Measurements from ENCODE around the gene ARHGEF19.
A peak's percentile ranks its signal among the peaks of the same experiment; 100 is the strongest.

Gene ARHGEF19

GRCh38 chr1:16150508-16150907 lies 61.9 kb downstream of the ARHGEF19 start:
- Histone ChIP-seq H3K36me3 (ENCODE audit: control insufficient read depth in 1 of 2, insufficient read depth in 2 of 2, low read length in 2 of 2) (peaks cover 35 to 38% of the 10 kb centered on the region in 2 experiments), H2BK5ac (ENCODE audit: low read depth, low read length, poor library complexity) (peak overlapping the region; percentile 10), H3K4me3 (ENCODE audit: low read depth, low read length) (no peak overlapping the region), H3K18ac (ENCODE audit: low read length) (peak overlapping the region; percentile 58), H3K79me2 (ENCODE audit: control insufficient read depth, insufficient read depth, low read length, poor library complexity) (peaks cover 24% of the 10 kb centered on the region), H3K9me3 (ENCODE audit: insufficient read depth, low read depth, low read length) (no peaks in the 10 kb centered on the region), H3K4ac (ENCODE audit: low read depth, low read length) (peak overlapping the region; percentile 48), H3K27ac (ENCODE audit: low read depth, low read length) (no peak overlapping the region), H2AK5ac (ENCODE audit: low read length) (peak overlapping the region; percentile 25), H4K8ac (ENCODE audit: low read depth, low read length) (no peak overlapping the region), H3K4me1 (ENCODE audit: control insufficient read depth in 1 of 2, insufficient read depth in 2 of 2, low read length in 2 of 2) (peaks cover 51 to 52% of the 10 kb centered on the region in 2 experiments), H4K91ac (ENCODE audit: low read depth, low read length) (peak overlapping the region; percentile 99), H3K9ac (ENCODE audit: low read length) (no peak overlapping the region), H3K14ac (ENCODE audit: low read length) (peak overlapping the region; percentile 34), H2BK120ac (ENCODE audit: insufficient read depth, low read length, poor library complexity) (peak overlapping the region; percentile 3), H3K4me2 (ENCODE audit: low read length) (no peak overlapping the region), H2BK12ac (ENCODE audit: low read length) (peak overlapping the region; percentile 56), H3K79me1 (ENCODE audit: low read length) (peaks cover 66% of the 10 kb centered on the region), H3K23ac (ENCODE audit: low read length) (no peak overlapping the region), H4K12ac (ENCODE audit: low read depth, low read length) (no peak overlapping the region), H3K27me3 (ENCODE audit: insufficient read depth, low read length) (no peaks in the 10 kb centered on the region), H2AFZ (ENCODE audit: insufficient read depth, low read length, poor library complexity) (no peak overlapping the region)
- no peak for DNase-seq
- no CpG with 5 or more reads among the region's 6 CpGs for WGBS (ENCODE audit: extremely low coverage, insufficient coverage, insufficient read length)

GRCh38 chr1:16149702-16150488 lies 62.6 kb downstream of the ARHGEF19 start:
- Histone ChIP-seq H3K79me2 (ENCODE audit: control insufficient read depth, insufficient read depth, low read length, poor library complexity) (peaks cover 24% of the 10 kb centered on the region), H3K27me3 (ENCODE audit: insufficient read depth, low read length) (no peaks in the 10 kb centered on the region), H3K14ac (ENCODE audit: low read length) (no peak overlapping the region), H2BK12ac (ENCODE audit: low read length) (peak overlapping the region; percentile 56), H2BK120ac (ENCODE audit: insufficient read depth, low read length, poor library complexity) (peak overlapping the region; percentile 40), H4K8ac (ENCODE audit: low read depth, low read length) (no peak overlapping the region), H3K27ac (ENCODE audit: low read depth, low read length) (no peak overlapping the region), H3K23ac (ENCODE audit: low read length) (no peak overlapping the region), H3K18ac (ENCODE audit: low read length) (peak overlapping the region; percentile 58), H4K91ac (ENCODE audit: low read depth, low read length) (peak overlapping the region; percentile 99), H2AFZ (ENCODE audit: insufficient read depth, low read length, poor library complexity) (no peak overlapping the region), H4K12ac (ENCODE audit: low read depth, low read length) (no peak overlapping the region), H3K9me3 (ENCODE audit: insufficient read depth, low read depth, low read length) (no peaks in the 10 kb centered on the region), H3K79me1 (ENCODE audit: low read length) (peaks cover 65% of the 10 kb centered on the region), H3K4me3 (ENCODE audit: low read depth, low read length) (no peak overlapping the region), H3K36me3 (ENCODE audit: control insufficient read depth in 1 of 2, insufficient read depth in 2 of 2, low read length in 2 of 2) (peaks cover 36 to 38% of the 10 kb centered on the region in 2 experiments), H3K4me1 (ENCODE audit: control insufficient read depth in 1 of 2, insufficient read depth in 2 of 2, low read length in 2 of 2) (peaks cover 58% of the 10 kb centered on the region in 2 experiments), H2AK5ac (ENCODE audit: low read length) (peak overlapping the region; percentile 25), H2BK5ac (ENCODE audit: low read depth, low read length, poor library complexity) (no peak overlapping the region), H3K4ac (ENCODE audit: low read depth, low read length) (peak overlapping the region; percentile 48), H3K9ac (ENCODE audit: low read length) (no peak overlapping the region), H3K4me2 (ENCODE audit: low read length) (no peak overlapping the region)
- WGBS (ENCODE audit: extremely low coverage, insufficient coverage, insufficient read length): no CpG with 5 or more reads among the region's 12 CpGs
- no peak for DNase-seq

- no peak overlapping the region for H3K9ac ChIP-seq (ENCODE audit: low read length)
- no peak overlapping the region for H2BK5ac ChIP-seq (ENCODE audit: low read depth, low read length, poor library complexity)
- no peak overlapping the region for H3K4me3 ChIP-seq (ENCODE audit: low read depth, low read length)
- H3K18ac ChIP-seq (ENCODE audit: low read length): no peak overlapping the region
- no peaks in the 10 kb centered on the region for H3K27me3 ChIP-seq (ENCODE audit: insufficient read depth, low read length)
- no peak overlapping the region for H4K8ac ChIP-seq (ENCODE audit: low read depth, low read length)
- H2AK5ac ChIP-seq (ENCODE audit: low read length): no peak overlapping the region
- H2BK120ac ChIP-seq (ENCODE audit: insufficient read depth, low read length, poor library complexity): no peak overlapping the region
- no peak overlapping the region for H3K23ac ChIP-seq (ENCODE audit: low read length)
- no peak overlapping the region for H2BK12ac ChIP-seq (ENCODE audit: low read length)
- WGBS (ENCODE audit: extremely low coverage, insufficient coverage, insufficient read length): no CpG with 5 or more reads among the region's 7 CpGs
- no peak for DNase-seq
- no peaks in the 10 kb centered on the region for H3K9me3 ChIP-seq (ENCODE audit: insufficient read depth, low read depth, low read length)
- no peak overlapping the region for H3K14ac ChIP-seq (ENCODE audit: low read length)
- peaks cover 28% of the 10 kb centered on the region for H3K79me2 ChIP-seq (ENCODE audit: control insufficient read depth, insufficient read depth, low read length, poor library complexity)
- H3K27ac ChIP-seq (ENCODE audit: low read depth, low read length): no peak overlapping the region
- H3K4me2 ChIP-seq (ENCODE audit: low read length): no peak overlapping the region
- H4K12ac ChIP-seq (ENCODE audit: low read depth, low read length): no peak overlapping the region
- H3K4ac ChIP-seq (ENCODE audit: low read depth, low read length): no peak overlapping the region
- H3K4me1 ChIP-seq (ENCODE audit: control insufficient read depth in 1 of 2, insufficient read depth in 2 of 2, low read length in 2 of 2): peaks cover 62% of the 10 kb centered on the region in 2 experiments
- no peak overlapping the region for H2AFZ ChIP-seq (ENCODE audit: insufficient read depth, low read length, poor library complexity)
- H4K91ac ChIP-seq (ENCODE audit: low read depth, low read length): no peak overlapping the region
- peaks cover 42 to 43% of the 10 kb centered on the region in 2 experiments for H3K36me3 ChIP-seq (ENCODE audit: control insufficient read depth in 1 of 2, insufficient read depth in 2 of 2, low read length in 2 of 2)
- H3K79me1 ChIP-seq (ENCODE audit: low read length): peaks cover 68% of the 10 kb centered on the region
These were observed 63.3 kb downstream of the ARHGEF19 start for GRCh38 chr1:16149146-16149545.

GRCh38 chr1:16148329-16149092 lies 63.9 kb downstream of the ARHGEF19 start:
- no peak for DNase-seq

More at GRCh38 chr1:16148329-16149092, 63.9 kb downstream of the ARHGEF19 start:
- Histone ChIP-seq H2AK5ac (ENCODE audit: low read length) (peak overlapping the region; percentile 44), H3K4me1 (ENCODE audit: control insufficient read depth in 1 of 2, insufficient read depth in 2 of 2, low read length in 2 of 2) (peaks cover 61 to 62% of the 10 kb centered on the region in 2 experiments), H2BK120ac (ENCODE audit: insufficient read depth, low read length, poor library complexity) (no peak overlapping the region), H4K12ac (ENCODE audit: low read depth, low read length) (no peak overlapping the region), H3K4me2 (ENCODE audit: low read length) (no peak overlapping the region), H3K9me3 (ENCODE audit: insufficient read depth, low read depth, low read length) (no peaks in the 10 kb centered on the region), H3K23ac (ENCODE audit: low read length) (no peak overlapping the region), H3K36me3 (ENCODE audit: control insufficient read depth in 1 of 2, insufficient read depth in 2 of 2, low read length in 2 of 2) (peaks cover 44 to 45% of the 10 kb centered on the region in 2 experiments), H3K9ac (ENCODE audit: low read length) (no peak overlapping the region), H3K18ac (ENCODE audit: low read length) (peak overlapping the region; percentile 67), H4K8ac (ENCODE audit: low read depth, low read length) (no peak overlapping the region), H3K79me1 (ENCODE audit: low read length) (peaks cover 67% of the 10 kb centered on the region), H2BK12ac (ENCODE audit: low read length) (peak overlapping the region; percentile 28), H3K79me2 (ENCODE audit: control insufficient read depth, insufficient read depth, low read length, poor library complexity) (peaks cover 24% of the 10 kb centered on the region), H3K27ac (ENCODE audit: low read depth, low read length) (no peak overlapping the region), H2AFZ (ENCODE audit: insufficient read depth, low read length, poor library complexity) (no peak overlapping the region), H3K4ac (ENCODE audit: low read depth, low read length) (no peak overlapping the region), H4K91ac (ENCODE audit: low read depth, low read length) (no peak overlapping the region), H2BK5ac (ENCODE audit: low read depth, low read length, poor library complexity) (no peak overlapping the region), H3K27me3 (ENCODE audit: insufficient read depth, low read length) (no peaks in the 10 kb centered on the region), H3K4me3 (ENCODE audit: low read depth, low read length) (peak overlapping the region; percentile 16), H3K14ac (ENCODE audit: low read length) (no peak overlapping the region)
- no CpG with 5 or more reads among the region's 39 CpGs for WGBS (ENCODE audit: extremely low coverage, insufficient coverage, insufficient read length)

Measured in trophoblast cell (in vitro differentiated cells and primary cell).